Measurements from ENCODE around the gene DPY19L2.
"Not testable (repeated sequence)": the region's sequence is repeated elsewhere in the genome, so short reads cannot be mapped to it uniquely, and the experiment has no call there.

The DPY19L2 gene

GRCh38 chr12:63668028-63668799 lies at the start of gene DPY19L2:
Gene DPY19L2, minus strand, starts transcription at chr12:63668493. Its CDS starts 100 bp downstream, at chr12:63668393.
- Mint-ChIP-seq H3K4me1 (peaks cover 20% of the 10 kb centered on the region), H3K27ac (no peak within 1 kb of the TSS), H3K9me3 (no peaks in the 10 kb centered on the region), H3K4me3 (peak within 1 kb of the TSS; percentile 74), H3K27me3 (peaks cover 33% of the 10 kb centered on the region), H3K36me3 (no peaks in the 10 kb centered on the region)
- ATAC-seq = peak; percentile 71

GRCh38 chr12:63716891-63717290 lies 48.6 kb upstream of the DPY19L2 start:
- H3K4me3 Mint-ChIP-seq, H3K27ac Mint-ChIP-seq, H3K4me1 Mint-ChIP-seq, H3K36me3 Mint-ChIP-seq, ATAC-seq, H3K9me3 Mint-ChIP-seq: not testable (repeated sequence)
- H3K27me3 Mint-ChIP-seq = peaks cover 20% of the 10 kb centered on the region

- H3K4me3 Mint-ChIP-seq, H3K36me3 Mint-ChIP-seq, H3K9me3 Mint-ChIP-seq, H3K4me1 Mint-ChIP-seq, H3K27ac Mint-ChIP-seq, ATAC-seq: not testable (repeated sequence)
- H3K27me3 Mint-ChIP-seq = peaks cover 20% of the 10 kb centered on the region
Measured at GRCh38 chr12:63715107-63715625, 46.9 kb upstream of the DPY19L2 start.

- not testable (repeated sequence) for H3K4me1 Mint-ChIP-seq, H3K9me3 Mint-ChIP-seq, ATAC-seq, H3K27ac Mint-ChIP-seq, H3K36me3 Mint-ChIP-seq, H3K4me3 Mint-ChIP-seq
- peaks cover 20% of the 10 kb centered on the region for H3K27me3 Mint-ChIP-seq
Measured at GRCh38 chr12:63714409-63714808, 46.1 kb upstream of the DPY19L2 start.

GRCh38 chr12:63713681-63714075 lies 45.4 kb upstream of the DPY19L2 start:
- H3K27me3 Mint-ChIP-seq = peaks cover 20% of the 10 kb centered on the region
- ATAC-seq = peak; percentile 48
- H3K36me3 Mint-ChIP-seq, H3K4me3 Mint-ChIP-seq, H3K4me1 Mint-ChIP-seq, H3K27ac Mint-ChIP-seq, H3K9me3 Mint-ChIP-seq: not testable (repeated sequence)

- H3K27me3 Mint-ChIP-seq = peaks cover 20% of the 10 kb centered on the region
- not testable (repeated sequence) for H3K36me3 Mint-ChIP-seq, H3K9me3 Mint-ChIP-seq, H3K27ac Mint-ChIP-seq, H3K4me3 Mint-ChIP-seq, ATAC-seq, H3K4me1 Mint-ChIP-seq
Measured at GRCh38 chr12:63712979-63713680, 44.8 kb upstream of the DPY19L2 start.

- H3K27ac Mint-ChIP-seq, H3K36me3 Mint-ChIP-seq, H3K4me3 Mint-ChIP-seq, H3K9me3 Mint-ChIP-seq, H3K4me1 Mint-ChIP-seq: not testable (repeated sequence)
- peak; percentile 64 for ATAC-seq
- peaks cover 25% of the 10 kb centered on the region for H3K27me3 Mint-ChIP-seq
Measured at GRCh38 chr12:63712376-63712974, 44.2 kb upstream of the DPY19L2 start.

- not testable (repeated sequence) for ATAC-seq, H3K4me3 Mint-ChIP-seq, H3K4me1 Mint-ChIP-seq, H3K9me3 Mint-ChIP-seq, H3K27ac Mint-ChIP-seq, H3K36me3 Mint-ChIP-seq
- peaks cover 28% of the 10 kb centered on the region for H3K27me3 Mint-ChIP-seq
Measured at GRCh38 chr12:63711339-63711738, 43.0 kb upstream of the DPY19L2 start.

- H3K9me3 Mint-ChIP-seq = no peaks in the 10 kb centered on the region
- no peaks in the 10 kb centered on the region for H3K4me1 Mint-ChIP-seq
- no peak overlapping the region for H3K4me3 Mint-ChIP-seq
- no peaks in the 10 kb centered on the region for H3K36me3 Mint-ChIP-seq
- no peak overlapping the region for H3K27ac Mint-ChIP-seq
- peaks cover 12% of the 10 kb centered on the region for H3K27me3 Mint-ChIP-seq
- no peak for ATAC-seq
Measured at GRCh38 chr12:63706336-63706735, 38.0 kb upstream of the DPY19L2 start.

- H3K36me3 Mint-ChIP-seq, H3K27ac Mint-ChIP-seq, ATAC-seq, H3K4me3 Mint-ChIP-seq, H3K4me1 Mint-ChIP-seq, H3K9me3 Mint-ChIP-seq: not testable (repeated sequence)
- peaks cover 17% of the 10 kb centered on the region for H3K27me3 Mint-ChIP-seq
Measured at GRCh38 chr12:63699678-63700382, 31.5 kb upstream of the DPY19L2 start.

- H3K27ac Mint-ChIP-seq, H3K4me3 Mint-ChIP-seq, H3K9me3 Mint-ChIP-seq, H3K36me3 Mint-ChIP-seq, H3K4me1 Mint-ChIP-seq, ATAC-seq: not testable (repeated sequence)
- H3K27me3 Mint-ChIP-seq = peaks cover 17% of the 10 kb centered on the region
Measured at GRCh38 chr12:63699011-63699410, 30.7 kb upstream of the DPY19L2 start.

GRCh38 chr12:63690837-63691236 lies 22.5 kb upstream of the DPY19L2 start:
- H3K4me1 Mint-ChIP-seq, H3K36me3 Mint-ChIP-seq, H3K27me3 Mint-ChIP-seq, ATAC-seq, H3K9me3 Mint-ChIP-seq, H3K27ac Mint-ChIP-seq, H3K4me3 Mint-ChIP-seq: not testable (repeated sequence)

- not testable (repeated sequence) for H3K9me3 Mint-ChIP-seq, H3K4me3 Mint-ChIP-seq
Measured at GRCh38 chr12:63689141-63689540, 20.8 kb upstream of the DPY19L2 start.

GRCh38 chr12:63686623-63687022 lies 18.3 kb upstream of the DPY19L2 start:
- not testable (repeated sequence) for H3K36me3 Mint-ChIP-seq, H3K4me3 Mint-ChIP-seq

More at GRCh38 chr12:63689141-63689540, 20.8 kb upstream of the DPY19L2 start:
- not testable (repeated sequence) for H3K36me3 Mint-ChIP-seq, H3K4me1 Mint-ChIP-seq, H3K27me3 Mint-ChIP-seq, H3K27ac Mint-ChIP-seq, ATAC-seq

GRCh38 chr12:63685789-63686188 lies 17.5 kb upstream of the DPY19L2 start:
- ATAC-seq, H3K4me1 Mint-ChIP-seq, H3K27me3 Mint-ChIP-seq, H3K27ac Mint-ChIP-seq, H3K4me3 Mint-ChIP-seq, H3K9me3 Mint-ChIP-seq, H3K36me3 Mint-ChIP-seq: not testable (repeated sequence)

More at GRCh38 chr12:63686623-63687022, 18.3 kb upstream of the DPY19L2 start:
- not testable (repeated sequence) for H3K9me3 Mint-ChIP-seq, ATAC-seq, H3K4me1 Mint-ChIP-seq, H3K27me3 Mint-ChIP-seq, H3K27ac Mint-ChIP-seq
